Keratinocyte (primary cell): ENCODE data around the gene TMEM150A. TPM values are rescaled to one million over a fixed set of nuclear protein-coding genes. Genes with fewer than 3 reads are reported as not detected.
"Not testable (repeated sequence)": the region's sequence is repeated elsewhere in the genome, so short reads cannot be mapped to it uniquely, and the experiment has no call there.

Experiments
- DNase-seq: peaks from one replicate; pipeline ENCODE4 v3.0.0-alpha.2; 2011; ENCODE audit warnings: low read depth, missing footprints, low spot score
- FAIRE-seq: peaks from 2 replicates; lab custom pipeline; 2011; peaks lifted over from hg19 to GRCh38; lab: Jason Lieb, UNC
- H2AFZ ChIP-seq: 2 replicates; pipeline ENCODE4 v1.6.0; 2012; ENCODE audit warnings: low read length, control low read depth, inconsistent platforms; ENCODE audit not compliant: control insufficient read depth
- H3K27ac ChIP-seq: 2 replicates; pipeline ENCODE4 v1.5.1; 2011; ENCODE audit warnings: low read length; ENCODE audit not compliant: control insufficient read depth, insufficient read depth
- H3K27me3 ChIP-seq: 3 replicates; pipeline ENCODE4 v1.6.0; 2011; ENCODE audit warnings: low read length; ENCODE audit not compliant: control insufficient read depth, insufficient read depth; ENCODE audit errors: extremely low read depth
- H3K36me3 ChIP-seq, 2 experiments: 2 replicates in 1 of 2; 3 replicates in 1 of 2; pipeline ENCODE4 v1.5.1; 2011; ENCODE audit warnings: low read length in 2 of 2, mild to moderate bottlenecking in 1 of 2; ENCODE audit not compliant: control insufficient read depth in 2 of 2, insufficient read depth in 2 of 2; ENCODE audit errors: extremely low read depth in 1 of 2
- H3K4me1 ChIP-seq: 3 replicates; pipeline ENCODE4 v1.5.1; 2011; ENCODE audit warnings: low read length; ENCODE audit not compliant: control insufficient read depth, insufficient read depth; ENCODE audit errors: extremely low read depth
- H3K4me2 ChIP-seq: 3 replicates; pipeline ENCODE4 v1.6.0; 2011; ENCODE audit warnings: low read depth, low read length; ENCODE audit not compliant: control insufficient read depth, insufficient read depth; ENCODE audit errors: extremely low read depth
- H3K4me3 ChIP-seq, 3 experiments: fragments of 200-600 bp in 1 of 3; sonication (generic) in 1 of 3; 2 replicates in 2 of 3; 3 replicates in 1 of 3; pipeline ENCODE4 v1.5.1; 2011 to 2016; ENCODE audit warnings: low read length in 3 of 3, mild to moderate bottlenecking in 3 of 3, control low read depth in 2 of 3, inconsistent platforms in 1 of 3, low read depth in 1 of 3, mixed read lengths in 1 of 3, mixed run types in 1 of 3, moderate library complexity in 1 of 3; ENCODE audit not compliant: control insufficient read depth in 2 of 3, insufficient read depth in 2 of 3; ENCODE audit errors: extremely low read depth in 1 of 3
- H3K79me2 ChIP-seq: 2 replicates; pipeline ENCODE4 v1.6.0; 2012; ENCODE audit warnings: low read length; ENCODE audit not compliant: control insufficient read depth, insufficient read depth
- H3K9ac ChIP-seq: 3 replicates; pipeline ENCODE4 v1.6.0; 2011; ENCODE audit warnings: low read length; ENCODE audit not compliant: control insufficient read depth, insufficient read depth; ENCODE audit errors: extremely low read depth
- H3K9me1 ChIP-seq: 3 replicates; pipeline ENCODE4 v1.6.0; 2011; ENCODE audit warnings: low read length; ENCODE audit not compliant: control insufficient read depth, insufficient read depth; ENCODE audit errors: extremely low read depth
- H3K9me3 ChIP-seq: 2 replicates; pipeline ENCODE4 v1.5.1; 2012; ENCODE audit warnings: low read depth, low read length; ENCODE audit not compliant: control insufficient read depth
- H4K20me1 ChIP-seq: 3 replicates; pipeline ENCODE4 v1.6.0; 2011; ENCODE audit warnings: low read length; ENCODE audit not compliant: control insufficient read depth, insufficient read depth; ENCODE audit errors: extremely low read depth
- CTCF ChIP-seq, 3 experiments: IDR thresholded peaks in 1 of 3; conservative IDR thresholded peaks in 1 of 3; optimal IDR thresholded peaks in 1 of 3; 2 replicates in 2 of 3; 3 replicates in 1 of 3; pipeline versions ENCODE3 to v1.5.1; 2011; ENCODE audit warnings: low read length in 3 of 3, mild to moderate bottlenecking in 3 of 3, moderate library complexity in 2 of 3, control low read depth in 1 of 3, inconsistent platforms in 1 of 3; ENCODE audit not compliant: insufficient read depth in 2 of 3; ENCODE audit errors: extremely low read depth in 1 of 3
- EZH2 ChIP-seq: IDR thresholded peaks from one replicate; pipeline ENCODE4 v1.6.1; 2012; ENCODE audit warnings: inconsistent platforms, mild to moderate bottlenecking, low read length, moderate library complexity
- dilution Hi-C: fragments of 300-500 bp; cut with MboI; formaldehyde crosslinking; loops from one replicate; pipeline ENCODE4 v1.7.0; 2020; ENCODE audit warnings: low sequenced_read_pairs; ENCODE audit not compliant: extremely low pct_ligation_motif_present
- polyA plus RNA-seq, 5 experiments: library from polyadenylated mRNA; depleted of rRNA in 3 of 5; stranded (reverse) in 3 of 5; stranded (forward) in 1 of 5; unstranded in 1 of 5; fragments of >200 nt; gene quantifications; 1 replicate in 1 of 5; 2 replicates in 3 of 5; 3 replicates in 1 of 5; pipeline versions ENCODE4 v1.2.1 to v1.2.3, GENCODE V29; 2011 to 2012; ENCODE audit warnings: missing spikeins in 2 of 5, low read depth in 1 of 5, low replicate concordance in 1 of 5

The TMEM150A gene
- polyA plus RNA-seq, 1 donor (not counting 4 experiments of a cell fraction or from before 2014, with no cell fraction given): 7.7 TPM

- peaks cover 19% of the 10 kb centered on the region for H3K79me2 ChIP-seq
Observed at GRCh38 chr2:85593023-85593422, 9.5 kb downstream of the TMEM150A start.

GRCh38 chr2:85592299-85592698, 10.2 kb downstream of the TMEM150A start:
- H3K9me3 ChIP-seq, dilution Hi-C loops, H3K36me3 ChIP-seq, DNase-seq, H4K20me1 ChIP-seq, H3K9ac ChIP-seq, H3K9me1 ChIP-seq, H3K4me2 ChIP-seq, H3K27me3 ChIP-seq, FAIRE-seq, H2AFZ ChIP-seq, H3K4me3 ChIP-seq, H3K27ac ChIP-seq: not testable (repeated sequence)
- peaks cover 17% of the 10 kb centered on the region for H3K79me2 ChIP-seq
- H3K4me1 ChIP-seq: peaks cover 24% of the 10 kb centered on the region

More at GRCh38 chr2:85593023-85593422, 9.5 kb downstream of the TMEM150A start:
- Histone ChIP-seq H3K9me1 (no peaks in the 10 kb centered on the region), H3K36me3 (peaks cover 7 to 11% of the 10 kb centered on the region in 2 experiments), H3K27ac (no peak overlapping the region), H3K4me3 (no peak overlapping the region), H3K9ac (no peak overlapping the region), H3K4me2 (no peak overlapping the region), H2AFZ (no peak overlapping the region), H3K4me1 (peaks cover 24% of the 10 kb centered on the region), H3K27me3 (no peaks in the 10 kb centered on the region), H4K20me1 (no peaks in the 10 kb centered on the region), H3K9me3 (no peaks in the 10 kb centered on the region)
- DNase-seq (no peak), FAIRE-seq (no peak)
- dilution Hi-C loops: no loop called here
- TF ChIP-seq EZH2: no peak
- TF ChIP-seq CTCF (optimal IDR thresholded peaks at IDR 0.05 in 1 of 3, IDR thresholded peaks at IDR 0.05 in 1 of 3, conservative IDR thresholded peaks at IDR 0.05 in 1 of 3; ENCODE audit: extremely low read depth in 1 of 3, insufficient read depth in 2 of 3, low read length in 3 of 3): no peak

DNA sequence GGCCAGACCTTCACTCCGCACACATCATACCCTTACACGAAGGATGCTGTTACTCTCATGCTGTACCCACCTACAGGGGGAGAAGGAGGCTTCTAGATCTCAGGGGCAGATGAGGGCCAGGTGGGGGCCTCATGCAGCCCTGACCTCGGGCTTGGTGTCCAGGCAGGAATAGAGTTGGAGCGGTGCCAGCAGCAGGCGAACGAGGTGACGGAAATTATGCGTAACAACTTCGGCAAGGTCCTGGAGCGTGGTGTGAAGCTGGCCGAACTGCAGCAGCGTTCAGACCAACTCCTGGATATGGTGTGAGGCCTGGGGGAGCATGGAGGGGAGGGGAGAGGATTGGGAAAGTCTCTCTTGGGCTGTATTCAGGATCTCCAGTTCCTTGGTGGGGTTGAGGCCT, 10.9 kb downstream of the TMEM150A start:
- no peak for TF ChIP-seq CTCF (optimal IDR thresholded peaks at IDR 0.05 in 1 of 3, IDR thresholded peaks at IDR 0.05 in 1 of 3, conservative IDR thresholded peaks at IDR 0.05 in 1 of 3; ENCODE audit: extremely low read depth in 1 of 3, insufficient read depth in 2 of 3, low read length in 3 of 3)
- TF ChIP-seq EZH2: no peak
- FAIRE-seq: no peak
- Histone ChIP-seq H3K4me3 (no peak overlapping the region), H3K27me3 (no peaks in the 10 kb centered on the region), H3K4me2 (no peak overlapping the region), H3K36me3 (peaks cover 0 to 1% of the 10 kb centered on the region in 2 experiments), H3K79me2 (peaks cover 10% of the 10 kb centered on the region), H3K9me1 (no peaks in the 10 kb centered on the region), H2AFZ (no peak overlapping the region), H3K4me1 (peaks cover 23% of the 10 kb centered on the region), H3K27ac (no peak overlapping the region), H4K20me1 (no peaks in the 10 kb centered on the region), H3K9me3 (no peaks in the 10 kb centered on the region), H3K9ac (no peak overlapping the region)
- dilution Hi-C loops: no loop called here
- no peak for DNase-seq
